Endometrium (tissue), 2 donors: Measurements from ENCODE around the gene RD3L.
"Not testable (repeated sequence)": the region's sequence is repeated elsewhere in the genome, so short reads cannot be mapped to it uniquely, and the experiment has no call there.

Experiments used
- FAIRE-seq: peaks from 2 replicates; lab custom pipeline; 2012; peaks lifted over from hg19 to GRCh38; lab: Jason Lieb, UNC
- donor health status: control.
- donor health status: control.

Gene RD3L

GRCh38 chr14:103928011-103928890 is 14.1 kb downstream of the RD3L start, which contains the start of gene TDRD9:
Gene TDRD9 (plus strand): TSS chr14:103928456. CDS start chr14:103928510, 54 bp downstream.
- no peak for FAIRE-seq

- no peak for FAIRE-seq
These were observed 14.8 kb downstream of the RD3L start for GRCh38 chr14:103927566-103927965.

- FAIRE-seq: no peak
These were observed 17.0 kb downstream of the RD3L start for GRCh38 chr14:103925316-103925715.

DNA sequence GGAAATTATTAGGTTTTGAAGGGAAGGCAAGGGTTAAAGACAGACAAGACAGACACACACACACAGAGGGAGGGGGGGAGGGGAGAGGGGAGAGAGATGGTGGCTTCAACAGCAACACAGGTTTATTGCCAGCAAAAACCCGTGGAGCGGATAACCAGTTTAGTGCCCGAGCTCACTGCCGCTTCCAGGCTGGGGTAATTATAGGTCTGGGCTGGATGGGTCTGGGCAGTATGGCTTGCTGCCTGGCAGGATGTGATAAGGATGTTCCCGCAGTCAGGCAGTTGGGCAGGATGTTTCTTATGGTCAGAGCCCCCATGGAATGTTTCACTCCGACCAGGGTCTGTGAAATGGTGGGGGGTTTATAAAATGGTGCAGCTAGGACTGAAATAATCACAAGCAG is 18.5 kb downstream of the RD3L start:
- FAIRE-seq: no peak

- FAIRE-seq: not testable (repeated sequence)
These were observed 20.5 kb downstream of the RD3L start for GRCh38 chr14:103921855-103922200.

GRCh38 chr14:103920981-103921854 is 21.1 kb downstream of the RD3L start:
- FAIRE-seq: peak; percentile 18

DNA sequence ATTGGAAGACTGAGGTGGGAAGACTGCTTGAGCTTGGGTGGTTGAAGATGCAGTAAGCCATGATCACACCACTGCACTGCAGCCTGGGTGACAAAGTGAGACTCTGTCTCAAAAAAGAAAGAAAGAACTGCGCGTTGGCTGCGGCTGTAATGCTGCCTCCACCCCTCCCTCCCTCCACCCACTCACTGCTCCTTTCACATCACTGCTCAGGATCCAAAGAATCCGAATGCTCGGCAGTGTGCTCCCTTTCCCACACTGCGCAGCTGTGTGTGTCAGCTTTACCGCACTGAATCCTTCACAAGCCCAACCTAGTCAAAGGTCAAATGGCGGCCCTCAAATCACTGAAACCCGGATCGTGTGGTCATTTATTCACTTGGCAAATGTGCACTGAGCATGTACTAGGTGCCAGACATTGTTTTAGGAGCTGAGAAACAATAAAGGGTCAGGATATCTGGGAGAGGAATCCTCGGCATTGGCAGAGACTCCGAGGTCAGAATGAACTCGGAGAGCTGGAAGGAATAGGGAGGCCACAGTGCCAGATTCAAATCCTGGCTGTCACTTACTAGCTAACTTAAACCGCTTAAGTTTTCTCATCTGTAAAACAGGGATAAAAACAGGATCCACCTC is 25.6 kb downstream of the RD3L start:
- FAIRE-seq: no peak

DNA sequence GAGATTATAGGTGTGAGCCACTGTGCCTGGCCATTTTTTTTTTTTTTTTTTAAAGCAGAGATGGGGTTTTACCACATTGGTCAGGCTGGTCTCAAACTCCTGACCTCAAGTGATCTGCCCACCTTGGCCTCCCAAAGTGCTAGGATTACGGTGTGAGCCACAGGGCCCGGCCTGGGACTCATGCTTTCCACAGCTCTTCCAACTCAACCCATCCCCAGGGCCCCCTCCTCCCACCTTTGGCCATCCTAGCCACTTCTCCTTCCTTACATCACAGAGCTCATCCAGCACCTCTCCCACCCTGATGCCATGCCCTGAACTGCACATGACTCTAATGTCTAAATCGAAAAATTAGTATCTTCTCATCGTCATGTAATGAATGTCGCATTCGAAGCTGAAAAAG is 26.7 kb downstream of the RD3L start:
- no peak for FAIRE-seq

DNA sequence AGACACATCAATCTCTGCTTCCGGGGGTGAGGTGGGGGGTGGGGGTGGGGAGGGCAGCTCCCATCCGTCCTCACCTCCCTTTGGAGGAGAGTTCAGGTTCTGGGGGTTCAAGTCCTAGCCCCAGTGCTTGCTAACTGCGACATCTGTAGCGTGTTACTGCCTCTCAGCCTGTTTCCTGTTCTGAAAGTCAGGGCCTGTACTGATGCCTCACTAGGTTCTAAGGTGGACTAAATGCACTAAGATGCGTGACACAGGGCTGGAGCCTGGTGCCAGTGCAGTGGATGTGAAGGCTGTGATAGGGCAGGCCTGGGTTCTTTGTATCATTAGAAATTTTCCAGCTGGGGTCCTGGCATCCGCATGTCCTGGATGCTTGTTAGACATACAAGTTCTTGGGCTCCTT is 31.3 kb downstream of the RD3L start:
- no peak for FAIRE-seq

DNA sequence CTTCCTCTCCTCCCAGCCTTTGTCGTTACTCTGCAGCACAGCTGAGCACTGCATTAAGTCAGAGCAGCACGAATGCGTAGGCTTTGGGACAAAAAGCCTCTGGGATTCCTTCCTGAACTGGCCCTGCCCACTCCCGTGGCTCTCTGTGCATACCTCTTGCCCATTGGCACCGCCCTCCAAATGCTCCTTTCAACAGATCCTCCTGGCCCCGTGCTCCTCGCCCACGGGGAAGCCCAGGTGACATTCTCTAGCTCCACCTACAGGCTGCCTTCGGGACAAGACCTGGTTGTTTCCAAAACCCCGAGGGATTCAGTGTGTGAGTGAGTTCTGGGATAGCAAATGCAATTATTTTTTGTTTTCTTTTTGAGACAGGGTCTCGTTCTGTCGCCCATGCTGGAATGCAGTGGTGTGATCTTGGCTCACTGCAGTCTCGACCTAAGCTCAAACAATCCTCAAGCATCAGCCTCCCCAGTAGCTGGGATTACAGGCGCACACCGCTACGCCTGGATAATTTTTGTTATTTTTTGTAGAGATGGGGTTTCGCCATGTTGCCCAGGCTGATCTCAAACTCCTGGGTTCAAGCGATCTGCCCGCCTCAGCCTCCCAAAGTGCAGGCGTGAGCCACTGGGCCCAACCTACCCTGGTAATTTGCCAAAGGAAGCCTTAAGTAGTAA is 31.9 kb downstream of the RD3L start:
- no peak for FAIRE-seq

- FAIRE-seq: no peak
These were observed 32.6 kb downstream of the RD3L start for GRCh38 chr14:103909531-103910261.

DNA sequence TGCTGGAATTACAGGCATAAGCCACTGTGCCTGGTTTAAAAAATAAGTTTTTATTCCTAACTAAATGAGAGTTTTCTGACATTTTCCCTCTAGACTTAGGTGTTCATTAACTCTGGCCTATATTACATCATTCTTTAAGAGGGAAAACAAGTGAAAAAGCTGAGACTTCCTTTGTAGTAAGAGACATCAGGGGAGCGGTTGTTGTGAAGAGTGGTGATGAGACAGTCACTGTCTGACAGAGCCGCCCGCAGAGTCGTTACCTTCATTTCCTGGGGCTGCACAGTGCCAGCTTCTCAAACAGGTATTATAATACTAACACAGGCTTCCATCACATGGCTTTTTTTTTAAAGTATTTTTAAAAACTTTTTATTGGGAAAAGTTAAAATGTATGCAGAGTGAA is 33.7 kb downstream of the RD3L start:
- FAIRE-seq: no peak

DNA sequence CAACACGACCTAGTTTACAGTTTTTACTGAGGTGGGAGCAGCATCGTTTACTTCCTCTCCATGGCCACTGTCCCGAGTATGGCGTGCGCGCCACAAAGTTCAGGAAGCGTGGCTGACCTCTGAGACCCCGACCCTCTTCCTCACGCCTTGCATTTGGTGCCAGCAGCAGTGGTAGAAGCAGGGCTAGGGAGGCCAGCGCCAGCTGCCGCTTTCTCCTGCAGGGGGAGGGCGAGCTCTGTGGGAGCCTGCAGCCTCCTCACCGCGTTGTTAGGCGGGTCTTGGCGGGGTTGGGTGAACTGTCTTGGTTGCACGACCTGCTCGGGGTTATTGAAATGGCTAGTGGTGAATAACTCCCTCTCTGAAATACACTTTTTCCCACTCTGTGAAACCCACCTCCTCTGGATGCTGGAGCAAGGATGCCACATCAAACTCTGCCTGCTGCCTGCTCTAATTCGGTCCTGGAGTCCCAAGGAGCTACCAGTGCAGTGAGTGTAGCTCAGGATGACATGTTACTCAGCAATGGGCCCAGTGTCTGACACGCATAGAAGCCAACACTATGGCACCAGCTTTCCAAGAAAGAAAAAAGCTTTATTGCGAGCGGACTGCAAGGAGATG is 36.4 kb downstream of the RD3L start:
- FAIRE-seq: no peak

- FAIRE-seq: no peak
These were observed 37.7 kb downstream of the RD3L start for GRCh38 chr14:103904493-103905107.

GRCh38 chr14:103899833-103900232 is 42.5 kb downstream of the RD3L start:
- FAIRE-seq: no peak

DNA sequence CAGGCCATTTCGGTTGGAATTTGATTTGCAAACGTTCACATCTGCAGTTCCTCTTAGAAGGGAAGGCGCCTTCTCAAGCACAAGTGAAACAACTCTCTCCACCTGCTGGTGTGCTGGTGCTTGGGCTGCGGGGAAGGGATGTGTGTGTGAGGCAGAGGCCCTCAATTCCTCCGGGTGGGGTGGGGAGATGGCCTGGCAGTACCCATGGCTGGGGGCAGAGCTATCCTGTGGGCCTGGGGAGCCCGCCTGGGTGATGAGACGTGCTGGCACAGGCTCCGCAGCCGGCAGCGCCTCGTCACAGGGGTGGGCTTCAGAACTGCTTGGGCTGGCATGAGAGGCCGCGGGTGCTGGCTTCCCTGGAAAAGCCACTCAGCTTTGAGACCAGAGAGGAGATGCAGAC is 43.0 kb downstream of the RD3L start:
- no peak for FAIRE-seq

- FAIRE-seq: no peak
These were observed 43.6 kb downstream of the RD3L start for GRCh38 chr14:103898711-103899110.

- FAIRE-seq: no peak
These were observed 44.1 kb downstream of the RD3L start for GRCh38 chr14:103898204-103898603.

DNA sequence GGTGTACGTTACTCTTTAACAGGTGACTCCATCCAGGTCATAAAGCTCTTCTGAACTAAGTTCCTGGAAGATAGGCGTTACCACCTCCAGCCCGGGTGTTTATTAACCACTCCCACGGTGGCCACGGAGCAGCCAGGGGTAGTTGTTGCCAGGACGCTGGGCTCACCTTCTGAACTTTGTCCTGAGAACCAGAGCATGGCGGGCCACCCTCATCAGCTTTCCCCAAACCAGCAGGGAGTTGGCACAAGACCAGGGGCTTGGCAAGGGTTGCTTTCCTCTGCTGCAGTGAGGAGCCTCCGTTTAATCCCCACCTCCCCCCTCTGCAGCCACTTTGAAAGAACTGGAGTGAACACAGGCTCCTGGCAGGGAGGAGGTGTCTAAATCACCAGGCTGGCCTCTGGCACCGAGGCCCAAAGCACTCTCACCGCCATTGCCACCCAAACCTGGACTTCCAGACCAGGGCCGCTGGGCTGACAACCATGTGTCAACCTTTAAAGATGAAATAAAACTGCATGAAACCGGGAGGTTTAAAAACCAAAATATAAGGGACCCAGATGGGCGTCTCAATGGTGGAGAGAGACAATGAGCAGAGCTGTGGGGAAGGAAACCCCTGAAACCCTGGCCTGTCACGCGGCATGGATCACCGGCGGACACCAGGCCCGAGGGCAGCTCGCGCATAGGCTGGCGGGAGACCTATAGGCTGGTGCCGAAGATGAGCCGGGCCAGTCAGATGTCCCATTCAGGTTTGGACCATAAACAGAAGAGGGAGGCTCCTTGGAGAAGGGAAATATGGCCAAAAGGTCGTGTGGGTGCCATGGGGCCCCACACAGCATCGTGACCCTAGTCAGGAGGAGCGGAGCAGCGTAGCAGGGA is 45.0 kb downstream of the RD3L start:
- no peak for FAIRE-seq

DNA sequence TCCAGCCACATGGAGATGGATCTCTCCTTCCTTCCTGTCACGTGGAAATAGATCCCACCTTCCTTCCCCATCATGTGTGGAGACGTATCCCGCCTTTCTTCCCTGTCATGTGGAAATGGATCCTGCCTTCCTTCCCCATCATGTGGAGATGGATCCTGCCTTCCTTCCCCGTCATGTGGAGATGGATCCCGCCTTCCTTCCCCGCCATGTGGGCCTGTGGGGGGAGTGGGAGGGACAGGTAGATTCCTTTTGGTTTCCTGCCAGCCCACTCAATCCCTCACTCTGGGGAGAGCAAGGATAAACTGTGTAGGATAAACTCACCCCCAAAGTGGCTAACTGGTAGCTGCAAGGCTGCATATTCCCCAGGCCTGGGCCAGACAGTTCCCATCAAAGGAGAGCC is 45.8 kb downstream of the RD3L start:
- no peak for FAIRE-seq
